ENCODE measurements around the gene MTHFD1L.
"Not testable (repeated sequence)": the region's sequence is repeated elsewhere in the genome, so short reads cannot be mapped to it uniquely, and the experiment has no call there.

Gene MTHFD1L

DNA sequence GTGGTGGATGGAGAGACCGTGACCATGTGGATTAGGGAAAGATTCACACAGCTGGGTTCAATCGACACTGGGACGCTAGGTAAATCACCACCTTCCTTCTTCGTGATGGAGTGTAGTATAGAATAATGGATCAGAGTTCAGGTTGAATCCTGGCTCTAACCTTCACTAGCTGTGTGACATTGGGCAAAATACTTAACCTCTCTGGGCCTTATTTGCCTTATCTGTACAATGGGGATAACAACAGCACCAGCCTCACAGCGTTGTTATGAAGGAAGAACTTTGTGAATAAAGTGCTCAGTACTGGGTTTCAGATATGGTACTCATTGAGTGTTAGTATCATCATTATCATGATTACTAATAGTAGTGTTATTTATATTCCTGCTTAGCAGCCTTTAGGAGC is 248.1 kb downstream of the MTHFD1L start:
- H3K4me3 ChIP-seq (ENCODE audit: low read depth in 1 of 5, low read length in 5 of 5): no peak overlapping the region
- H3K27ac ChIP-seq (ENCODE audit: low read depth, low read length): no peak overlapping the region
- H3K4me1 ChIP-seq (ENCODE audit: control insufficient read depth in 5 of 5, insufficient read depth in 5 of 5, low read length in 5 of 5): peaks cover 0 to 3% (median 0%) of the 10 kb centered on the region in 5 donors
- H3K9ac ChIP-seq (ENCODE audit: low read length in 5 of 5): no peak overlapping the region
- no peaks in the 10 kb centered on the region for H3K9me3 ChIP-seq (ENCODE audit: control insufficient read depth in 5 of 5, low read length in 5 of 5)
- no peaks in the 10 kb centered on the region for H3K27me3 ChIP-seq (ENCODE audit: control insufficient read depth in 5 of 5, insufficient read depth in 4 of 5, low read length in 5 of 5)
- no peaks in the 10 kb centered on the region for H3K36me3 ChIP-seq (ENCODE audit: control insufficient read depth in 5 of 5, insufficient read depth in 5 of 5, low read length in 5 of 5)

GRCh38 chr6:151118461-151119123 is 253.1 kb downstream of the MTHFD1L start:
- H3K9ac ChIP-seq (ENCODE audit: low read length in 5 of 5): no peak overlapping the region
- no peaks in the 10 kb centered on the region for H3K9me3 ChIP-seq (ENCODE audit: control insufficient read depth in 5 of 5, low read length in 5 of 5)
- no peaks in the 10 kb centered on the region for H3K27me3 ChIP-seq (ENCODE audit: control insufficient read depth in 5 of 5, insufficient read depth in 4 of 5, low read length in 5 of 5)
- H3K27ac ChIP-seq (ENCODE audit: low read depth, low read length): no peak overlapping the region
- peaks cover 0 to 5% (median 3%) of the 10 kb centered on the region in 5 donors for H3K4me1 ChIP-seq (ENCODE audit: control insufficient read depth in 5 of 5, insufficient read depth in 5 of 5, low read length in 5 of 5)
- H3K36me3 ChIP-seq (ENCODE audit: control insufficient read depth in 5 of 5, insufficient read depth in 5 of 5, low read length in 5 of 5): no peaks in the 10 kb centered on the region
- no peak overlapping the region for H3K4me3 ChIP-seq (ENCODE audit: low read depth in 1 of 5, low read length in 5 of 5)

GRCh38 chr6:151119823-151120524 is 254.5 kb downstream of the MTHFD1L start:
- Histone ChIP-seq H3K36me3 (ENCODE audit: control insufficient read depth in 5 of 5, insufficient read depth in 5 of 5, low read length in 5 of 5) (no peaks in the 10 kb centered on the region), H3K27me3 (ENCODE audit: control insufficient read depth in 5 of 5, insufficient read depth in 4 of 5, low read length in 5 of 5) (no peaks in the 10 kb centered on the region), H3K4me1 (ENCODE audit: control insufficient read depth in 5 of 5, insufficient read depth in 5 of 5, low read length in 5 of 5) (peaks cover 0 to 5% (median 3%) of the 10 kb centered on the region in 5 donors), H3K9ac (ENCODE audit: low read length in 5 of 5) (no peak overlapping the region), H3K9me3 (ENCODE audit: control insufficient read depth in 5 of 5, low read length in 5 of 5) (no peaks in the 10 kb centered on the region), H3K27ac (ENCODE audit: low read depth, low read length) (no peak overlapping the region), H3K4me3 (ENCODE audit: low read depth in 1 of 5, low read length in 5 of 5) (no peak overlapping the region)

- Histone ChIP-seq H3K36me3 (ENCODE audit: control insufficient read depth in 5 of 5, insufficient read depth in 5 of 5, low read length in 5 of 5) (no peaks in the 10 kb centered on the region), H3K9me3 (ENCODE audit: control insufficient read depth in 5 of 5, low read length in 5 of 5) (no peaks in the 10 kb centered on the region), H3K27me3 (ENCODE audit: control insufficient read depth in 5 of 5, insufficient read depth in 4 of 5, low read length in 5 of 5) (no peaks in the 10 kb centered on the region), H3K9ac (ENCODE audit: low read length in 5 of 5) (no peak overlapping the region), H3K27ac (ENCODE audit: low read depth, low read length) (no peak overlapping the region), H3K4me1 (ENCODE audit: control insufficient read depth in 5 of 5, insufficient read depth in 5 of 5, low read length in 5 of 5) (peaks cover 0 to 5% (median 3%) of the 10 kb centered on the region in 5 donors), H3K4me3 (ENCODE audit: low read depth in 1 of 5, low read length in 5 of 5) (no peak overlapping the region)
These were observed 256.4 kb downstream of the MTHFD1L start for GRCh38 chr6:151121900-151122299.

- H3K9ac ChIP-seq (ENCODE audit: low read length in 5 of 5); H3K27me3 ChIP-seq (ENCODE audit: control insufficient read depth in 5 of 5, insufficient read depth in 4 of 5, low read length in 5 of 5); H3K4me3 ChIP-seq (ENCODE audit: low read depth in 1 of 5, low read length in 5 of 5); H3K27ac ChIP-seq (ENCODE audit: low read depth, low read length); H3K4me1 ChIP-seq (ENCODE audit: control insufficient read depth in 5 of 5, insufficient read depth in 5 of 5, low read length in 5 of 5); H3K9me3 ChIP-seq (ENCODE audit: control insufficient read depth in 5 of 5, low read length in 5 of 5); H3K36me3 ChIP-seq (ENCODE audit: control insufficient read depth in 5 of 5, insufficient read depth in 5 of 5, low read length in 5 of 5): not testable (repeated sequence)
These were observed 258.1 kb downstream of the MTHFD1L start for GRCh38 chr6:151123641-151124040.

DNA sequence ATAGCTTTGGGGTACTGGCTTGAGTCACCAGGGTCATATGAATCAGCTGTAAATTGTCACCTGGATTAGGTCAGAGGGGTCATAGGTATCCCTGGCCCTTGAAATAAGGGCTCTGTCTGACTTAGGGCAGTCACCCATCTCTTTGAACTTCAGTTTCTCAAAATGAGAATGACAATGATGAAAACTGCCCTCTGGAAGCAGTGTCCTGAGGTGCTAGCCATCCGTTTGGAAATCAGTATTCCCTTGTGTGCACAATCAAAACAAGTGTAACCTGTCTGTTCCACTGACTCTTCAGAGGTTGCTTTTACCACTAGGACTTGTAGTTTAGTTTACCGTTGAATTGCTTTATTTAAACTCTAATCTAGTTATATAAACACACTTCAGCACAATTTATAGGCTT is 259.7 kb downstream of the MTHFD1L start:
- not testable (repeated sequence) for H3K4me3 ChIP-seq (ENCODE audit: low read depth in 1 of 5, low read length in 5 of 5); H3K4me1 ChIP-seq (ENCODE audit: control insufficient read depth in 5 of 5, insufficient read depth in 5 of 5, low read length in 5 of 5); H3K36me3 ChIP-seq (ENCODE audit: control insufficient read depth in 5 of 5, insufficient read depth in 5 of 5, low read length in 5 of 5); H3K9ac ChIP-seq (ENCODE audit: low read length in 5 of 5); H3K27me3 ChIP-seq (ENCODE audit: control insufficient read depth in 5 of 5, insufficient read depth in 4 of 5, low read length in 5 of 5); H3K9me3 ChIP-seq (ENCODE audit: control insufficient read depth in 5 of 5, low read length in 5 of 5); H3K27ac ChIP-seq (ENCODE audit: low read depth, low read length)

DNA sequence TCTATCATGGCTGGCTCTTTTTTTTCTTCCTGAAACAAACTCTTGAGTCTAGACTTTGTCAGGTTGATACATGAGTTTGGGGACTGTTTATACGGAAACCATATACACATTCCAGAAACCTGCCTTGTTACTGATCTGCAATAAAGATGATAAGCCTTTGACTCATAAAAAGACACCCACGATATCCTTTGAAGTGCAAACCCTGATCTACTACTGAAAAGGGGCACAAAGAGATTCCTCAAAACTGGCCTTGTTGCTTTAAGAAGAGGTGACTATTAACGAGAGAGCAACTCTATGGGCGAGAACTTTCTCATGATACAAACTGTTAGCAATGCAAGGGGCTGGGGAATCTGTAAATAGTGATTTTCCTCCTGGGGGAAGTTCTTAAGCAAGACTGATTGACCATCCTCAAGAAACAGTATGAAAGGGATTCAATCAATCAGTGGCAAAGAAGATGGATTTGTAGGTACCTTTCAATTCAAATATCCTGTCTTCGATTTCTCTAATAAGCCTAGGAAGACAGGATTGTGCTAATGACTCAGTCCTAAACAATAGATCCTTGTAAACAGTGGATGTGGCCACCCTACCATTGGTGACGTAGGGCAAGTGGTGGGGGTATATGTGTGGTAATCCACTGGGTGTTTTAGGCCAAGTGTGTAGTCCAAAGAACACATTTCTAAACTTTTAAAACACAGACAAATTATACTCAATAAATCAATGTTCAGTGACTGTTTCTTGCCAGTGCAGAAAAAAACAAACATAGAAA is 260.3 kb downstream of the MTHFD1L start:
- H3K4me1 ChIP-seq (ENCODE audit: control insufficient read depth in 5 of 5, insufficient read depth in 5 of 5, low read length in 5 of 5); H3K4me3 ChIP-seq (ENCODE audit: low read depth in 1 of 5, low read length in 5 of 5); H3K27ac ChIP-seq (ENCODE audit: low read depth, low read length); H3K27me3 ChIP-seq (ENCODE audit: control insufficient read depth in 5 of 5, insufficient read depth in 4 of 5, low read length in 5 of 5); H3K36me3 ChIP-seq (ENCODE audit: control insufficient read depth in 5 of 5, insufficient read depth in 5 of 5, low read length in 5 of 5); H3K9me3 ChIP-seq (ENCODE audit: control insufficient read depth in 5 of 5, low read length in 5 of 5); H3K9ac ChIP-seq (ENCODE audit: low read length in 5 of 5): not testable (repeated sequence)

GRCh38 chr6:151126417-151126724 is 260.9 kb downstream of the MTHFD1L start:
- not testable (repeated sequence) for H3K4me1 ChIP-seq (ENCODE audit: control insufficient read depth in 5 of 5, insufficient read depth in 5 of 5, low read length in 5 of 5); H3K27me3 ChIP-seq (ENCODE audit: control insufficient read depth in 5 of 5, insufficient read depth in 4 of 5, low read length in 5 of 5); H3K9me3 ChIP-seq (ENCODE audit: control insufficient read depth in 5 of 5, low read length in 5 of 5); H3K9ac ChIP-seq (ENCODE audit: low read length in 5 of 5); H3K36me3 ChIP-seq (ENCODE audit: control insufficient read depth in 5 of 5, insufficient read depth in 5 of 5, low read length in 5 of 5); H3K27ac ChIP-seq (ENCODE audit: low read depth, low read length); H3K4me3 ChIP-seq (ENCODE audit: low read depth in 1 of 5, low read length in 5 of 5)

DNA sequence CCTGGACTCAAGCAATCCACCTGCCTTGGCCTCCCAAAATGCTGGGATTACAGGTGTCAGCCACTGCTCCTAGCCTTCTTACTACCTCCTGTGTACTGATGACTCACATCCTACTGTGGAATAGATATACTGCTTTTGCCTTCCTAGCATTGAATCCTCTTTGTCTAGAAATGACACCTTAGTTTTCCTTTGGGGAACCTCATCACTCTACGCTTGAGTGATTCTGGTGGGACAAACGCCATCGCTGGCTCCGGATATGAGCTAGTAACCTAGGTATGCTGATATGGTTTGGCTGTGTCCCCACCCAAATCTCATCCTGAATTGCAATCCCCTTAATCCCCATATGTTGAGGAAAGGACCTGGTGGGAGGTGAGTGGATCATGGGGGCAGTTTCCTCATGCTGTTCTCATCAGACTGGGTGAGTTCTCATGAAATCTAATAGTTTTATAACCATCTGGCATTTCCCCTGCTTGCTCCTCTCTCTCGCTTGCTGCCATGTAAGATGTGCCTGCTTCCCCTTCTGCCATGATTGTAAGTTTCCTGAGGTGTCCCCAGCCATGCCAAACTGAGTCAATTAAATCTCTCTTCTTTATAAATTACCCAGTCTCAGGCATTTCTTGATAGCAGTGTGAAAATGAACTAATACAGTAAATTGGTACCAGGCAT is 261.8 kb downstream of the MTHFD1L start:
- not testable (repeated sequence) for H3K9ac ChIP-seq (ENCODE audit: low read length in 5 of 5); H3K27ac ChIP-seq (ENCODE audit: low read depth, low read length); H3K4me3 ChIP-seq (ENCODE audit: low read depth in 1 of 5, low read length in 5 of 5); H3K36me3 ChIP-seq (ENCODE audit: control insufficient read depth in 5 of 5, insufficient read depth in 5 of 5, low read length in 5 of 5); H3K27me3 ChIP-seq (ENCODE audit: control insufficient read depth in 5 of 5, insufficient read depth in 4 of 5, low read length in 5 of 5); H3K4me1 ChIP-seq (ENCODE audit: control insufficient read depth in 5 of 5, insufficient read depth in 5 of 5, low read length in 5 of 5); H3K9me3 ChIP-seq (ENCODE audit: control insufficient read depth in 5 of 5, low read length in 5 of 5)

Measured in subcutaneous abdominal adipose tissue (tissue), 5 donors.